Spinal cord (tissue), 10 donors: Measurements from ENCODE around the gene GSG1L. TPM values are rescaled to one million over a fixed set of nuclear protein-coding genes. Genes with fewer than 3 reads are reported as not detected.

ENCODE experiments used
- DNase-seq, 6 donors: peaks; one replicate each; pipeline versions ENCODE4 v3.0.0 to v3.0.0-alpha.2; 2013 to 2015; ENCODE audit warnings: low spot score in 6 of 6, low read depth in 4 of 6
- H3K27ac ChIP-seq: one replicate; pipeline ENCODE4 v1.5.1; 2013; ENCODE audit warnings: low read depth, low read length, control low read depth
- H3K27me3 ChIP-seq: one replicate; pipeline ENCODE4 v1.6.1; 2013; ENCODE audit warnings: low read length; ENCODE audit not compliant: control insufficient read depth, insufficient read depth
- H3K36me3 ChIP-seq: one replicate; pipeline ENCODE4 v1.6.1; 2013; ENCODE audit warnings: low read length; ENCODE audit not compliant: control insufficient read depth, insufficient read depth
- H3K4me1 ChIP-seq: one replicate; pipeline ENCODE4 v1.6.1; 2013; ENCODE audit warnings: low read length; ENCODE audit not compliant: control insufficient read depth, insufficient read depth
- H3K4me3 ChIP-seq: one replicate; pipeline ENCODE4 v1.5.1; 2013; ENCODE audit warnings: low read depth, low read length, control low read depth
- H3K9me3 ChIP-seq: one replicate; pipeline ENCODE4 v1.6.1; 2013; ENCODE audit warnings: low read length; ENCODE audit not compliant: control insufficient read depth, insufficient read depth
- WGBS: methylation state at CpG from one replicate; pipeline ENCODE4 v1.1.5; 2013; ENCODE audit warnings: missing lambda C conversion rate; ENCODE audit not compliant: insufficient coverage; 5-methylcytosine and 5-hydroxymethylcytosine counted together
- polyA plus RNA-seq, 2 donors: library from polyadenylated mRNA; unstranded; fragments of 120-200 nt; gene quantifications; one replicate each; pipeline ENCODE4 v1.2.1, GENCODE V29; 2013; ENCODE audit not compliant: insufficient read length in 2 of 2
- total RNA-seq, 2 donors: library from RNA; depleted of rRNA in 1 of 2; stranded (reverse); fragments of 120-200 nt in 1 of 2; fragments of >200 nt in 1 of 2; gene quantifications; one replicate each; pipeline versions ENCODE4 v1.2.3 to v1.2.4, GENCODE V29; 2013 to 2014
- donor health status: healthy.

The GSG1L gene
- total and polyA plus RNA-seq, 4 donors, result 7.5 to 26.1 (median 18.0) TPM

DNA sequence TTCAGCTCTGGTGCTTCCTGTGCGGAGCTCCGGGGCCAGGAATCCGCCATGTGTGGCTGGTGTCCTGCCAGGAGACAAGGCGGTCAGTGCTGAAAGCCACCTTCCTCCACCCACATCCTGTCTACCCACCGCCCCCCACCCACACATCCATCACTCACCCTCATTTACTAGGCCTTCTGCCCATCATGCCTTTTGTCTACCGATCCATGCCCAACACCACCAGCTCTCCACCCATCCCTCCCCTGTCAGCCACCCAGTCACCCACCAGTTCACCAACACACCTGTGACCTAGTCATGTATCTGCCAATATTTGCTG, 272.2 kb downstream of the GSG1L start:
- 78% methylated on average over 6 of the region's 6 CpGs for WGBS
- DNase-seq, result no peak
- Histone ChIP-seq H3K9me3 (no peaks in the 10 kb centered on the region), H3K4me1 (peaks cover 4% of the 10 kb centered on the region), H3K4me3 (no peak overlapping the region), H3K27me3 (no peaks in the 10 kb centered on the region), H3K36me3 (peaks cover 11% of the 10 kb centered on the region), H3K27ac (no peak overlapping the region)

DNA sequence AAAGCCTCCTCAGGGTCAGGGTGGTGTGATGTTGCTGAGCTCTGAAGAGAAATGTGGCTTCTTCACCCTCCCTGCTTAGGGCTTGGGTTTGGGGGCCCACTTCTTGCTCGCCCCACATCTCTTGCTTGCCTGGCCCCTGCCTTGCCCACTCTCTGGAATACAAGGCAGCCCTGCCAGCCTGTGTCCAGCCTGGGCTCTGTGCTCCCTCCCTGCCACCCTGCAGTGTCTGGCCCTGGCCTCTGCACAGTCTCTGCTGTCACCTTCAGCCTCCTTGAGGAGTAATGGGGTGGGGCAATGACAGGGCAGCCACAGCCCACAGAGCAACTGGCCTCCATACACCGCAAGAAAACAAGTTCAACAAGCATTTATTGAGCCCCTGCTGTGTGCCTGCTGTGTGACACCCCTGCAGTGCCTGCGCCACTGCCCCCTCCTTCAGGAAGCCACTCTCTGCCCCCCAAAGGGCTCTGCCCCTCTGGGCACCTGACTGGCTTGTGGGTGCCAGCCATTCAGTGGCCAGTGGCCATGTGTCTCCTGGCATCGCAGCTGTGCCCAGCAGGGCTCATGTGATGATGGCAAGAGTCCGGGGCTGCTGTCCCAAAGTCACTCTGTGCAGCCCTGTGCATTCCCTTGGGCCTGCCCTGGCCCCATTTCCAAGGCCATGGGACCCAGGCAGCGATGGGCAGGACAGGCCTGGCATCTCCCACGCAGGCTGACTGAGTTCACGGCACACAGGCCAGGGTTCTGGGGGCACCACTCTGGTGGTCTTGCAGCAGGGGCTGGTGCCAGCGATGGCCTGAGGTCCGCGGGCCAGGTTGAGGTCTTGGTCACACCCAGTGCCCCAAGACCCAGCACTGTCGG, 272.7 kb downstream of the GSG1L start:
- H3K9me3 ChIP-seq, result no peaks in the 10 kb centered on the region
- H3K27me3 ChIP-seq, result no peaks in the 10 kb centered on the region
- H3K4me3 ChIP-seq, result no peak overlapping the region
- 85% methylated on average over 11 of the region's 12 CpGs for WGBS
- peaks cover 7% of the 10 kb centered on the region for H3K4me1 ChIP-seq
- H3K27ac ChIP-seq, result no peak overlapping the region
- DNase-seq, result no peak
- peaks cover 11% of the 10 kb centered on the region for H3K36me3 ChIP-seq

DNA sequence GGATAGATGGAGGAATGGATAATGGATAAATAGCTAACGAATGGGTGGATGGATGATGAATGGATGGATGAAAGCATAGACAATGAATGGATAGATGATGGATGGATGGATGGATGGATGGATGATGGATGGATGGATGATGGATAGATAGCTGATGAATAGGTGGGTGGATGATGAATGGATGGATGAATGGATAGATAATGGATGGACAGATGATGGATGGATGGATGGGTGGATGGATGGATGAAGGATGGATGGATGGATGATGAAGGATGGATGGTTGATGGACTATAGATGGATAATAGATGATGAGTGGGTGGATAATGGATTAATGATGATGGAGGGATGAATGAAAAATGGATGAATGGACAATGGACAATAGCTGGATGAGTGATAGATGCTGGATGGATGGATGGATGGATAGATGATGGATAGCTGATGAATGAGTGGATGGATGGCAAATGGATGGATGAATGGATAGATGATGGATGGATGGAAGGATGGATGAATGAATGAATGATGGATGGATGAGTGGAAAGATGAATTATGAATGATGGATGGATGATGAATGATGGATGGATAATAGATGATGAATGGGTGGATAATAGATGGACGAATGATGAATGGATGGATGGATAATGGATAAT, 273.8 kb downstream of the GSG1L start:
- 68% methylated on average over 2 of the region's 2 CpGs for WGBS
- no peak overlapping the region for H3K27ac ChIP-seq
- H3K9me3 ChIP-seq, result no peaks in the 10 kb centered on the region
- no peaks in the 10 kb centered on the region for H3K27me3 ChIP-seq
- H3K4me1 ChIP-seq, result peaks cover 9% of the 10 kb centered on the region
- no peak for DNase-seq
- H3K36me3 ChIP-seq, result peaks cover 11% of the 10 kb centered on the region
- H3K4me3 ChIP-seq, result no peak overlapping the region

DNA sequence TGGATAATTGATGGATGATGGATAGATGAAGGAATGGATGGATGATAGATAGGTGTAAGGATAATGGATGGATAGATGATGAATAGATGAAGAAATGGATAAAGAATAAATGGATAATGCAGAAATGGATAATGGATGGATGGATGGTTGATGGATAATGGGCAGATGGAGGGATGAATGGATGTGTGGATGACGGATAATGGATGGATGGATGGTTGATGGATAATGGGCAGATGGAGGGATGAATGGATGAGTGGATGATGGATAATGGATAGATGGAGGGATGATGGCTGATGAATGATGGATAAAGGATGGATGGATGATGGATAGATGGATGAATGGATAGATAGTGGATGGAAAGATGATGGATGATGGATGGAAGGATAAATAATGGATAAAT, 274.4 kb downstream of the GSG1L start:
- Histone ChIP-seq H3K27me3 (no peaks in the 10 kb centered on the region), H3K9me3 (no peaks in the 10 kb centered on the region), H3K27ac (no peak overlapping the region), H3K36me3 (peaks cover 11% of the 10 kb centered on the region), H3K4me1 (peaks cover 13% of the 10 kb centered on the region), H3K4me3 (no peak overlapping the region)
- DNase-seq, result no peak
- WGBS, result 96% methylated on average over 1 of the region's 1 CpG

DNA sequence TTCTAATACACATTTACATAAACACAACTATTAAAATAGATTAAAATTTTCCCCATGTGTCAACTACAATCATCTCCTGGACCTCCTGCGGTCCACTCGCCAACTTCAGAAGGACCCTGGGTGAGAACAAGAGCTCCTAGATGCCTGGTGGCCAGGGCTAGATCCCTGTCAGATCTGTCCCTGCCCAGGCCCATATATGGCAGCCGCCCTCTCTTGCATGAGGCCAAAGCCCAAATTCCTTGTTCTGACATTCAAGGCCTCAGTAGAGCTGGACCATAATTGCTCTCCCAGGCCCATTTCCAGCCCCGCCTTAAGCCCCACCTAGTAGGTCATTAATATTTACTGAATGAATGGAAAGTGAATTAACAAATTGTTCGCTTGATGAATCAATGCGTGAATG, 275.8 kb downstream of the GSG1L start:
- Histone ChIP-seq H3K27me3 (no peaks in the 10 kb centered on the region), H3K4me1 (peaks cover 19% of the 10 kb centered on the region), H3K4me3 (no peak overlapping the region), H3K9me3 (no peaks in the 10 kb centered on the region), H3K27ac (no peak overlapping the region), H3K36me3 (peaks cover 14% of the 10 kb centered on the region)
- WGBS, result 92% methylated on average over 5 of the region's 6 CpGs
- DNase-seq, result no peak

DNA sequence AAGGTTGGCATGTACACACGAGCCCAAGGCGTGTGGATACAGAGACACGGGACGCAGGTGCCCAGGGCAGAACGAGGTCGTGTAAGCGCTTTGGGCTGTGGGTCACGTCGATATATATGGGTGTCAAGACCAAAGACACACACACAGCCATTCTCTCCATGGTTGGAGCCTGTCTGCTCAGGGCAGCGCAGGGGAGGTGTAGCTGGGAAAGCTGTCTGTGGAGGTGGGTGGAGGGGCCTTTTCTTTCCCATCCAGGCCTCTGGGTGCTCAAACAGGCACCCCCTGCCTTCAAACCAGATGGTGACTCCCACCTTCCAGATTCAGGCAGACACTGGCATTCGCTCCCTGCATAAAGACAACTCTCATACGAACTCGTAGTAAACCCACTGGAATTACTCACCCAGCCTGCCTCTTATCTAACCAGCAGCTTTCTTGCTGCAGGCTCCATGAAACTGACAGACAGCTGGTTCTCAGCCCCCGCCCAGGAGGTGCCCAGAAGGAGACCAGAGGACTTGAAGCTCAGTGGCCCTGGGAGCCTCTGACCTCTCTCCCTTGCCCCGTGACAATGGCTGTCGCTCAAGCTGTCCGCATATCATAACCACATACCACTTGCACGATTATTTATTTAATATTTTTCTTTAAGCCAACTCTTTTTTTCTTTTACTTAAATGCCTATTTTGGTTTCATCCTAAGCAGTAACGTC, 276.4 kb downstream of the GSG1L start:
- Histone ChIP-seq H3K4me3 (no peak overlapping the region), H3K4me1 (peaks cover 23% of the 10 kb centered on the region), H3K9me3 (no peaks in the 10 kb centered on the region), H3K36me3 (peaks cover 14% of the 10 kb centered on the region), H3K27ac (no peak overlapping the region), H3K27me3 (no peaks in the 10 kb centered on the region)
- DNase-seq, result no peak
- WGBS, result 87% methylated on average over 10 of the region's 19 CpGs

DNA sequence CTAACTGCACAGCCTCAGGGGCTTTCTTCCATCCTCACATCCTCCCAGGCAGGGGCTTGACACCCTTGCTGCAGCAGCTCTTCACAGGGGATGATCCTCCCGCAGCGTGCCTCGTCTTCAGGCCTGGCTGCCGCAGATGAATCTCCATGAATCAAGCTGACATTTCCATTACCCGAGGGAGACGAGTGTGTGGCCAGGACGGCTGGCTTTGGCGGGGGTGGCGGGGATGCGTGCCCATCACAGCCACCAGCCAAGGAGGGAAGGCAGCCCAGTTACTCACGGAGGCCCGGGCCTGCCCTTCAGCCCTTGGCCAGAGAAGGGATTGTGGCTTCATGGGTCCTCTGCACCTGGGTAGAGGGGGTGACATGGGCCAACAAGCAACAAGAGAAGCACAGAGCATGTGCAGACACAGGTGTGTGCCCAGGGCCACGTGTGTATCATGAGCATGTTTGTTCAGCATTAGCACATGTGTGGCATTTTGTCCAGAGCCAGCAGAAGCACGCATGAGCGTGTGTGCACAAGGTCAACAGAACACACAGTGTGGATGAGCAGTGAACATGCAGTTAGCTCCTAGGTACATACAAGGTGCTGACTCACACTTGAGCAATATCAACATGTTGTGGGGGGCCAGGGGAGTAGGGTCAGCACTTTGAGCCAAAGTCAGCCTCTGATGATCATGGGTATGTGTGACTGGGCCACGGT, 277.1 kb downstream of the GSG1L start:
- H3K27me3 ChIP-seq, result no peaks in the 10 kb centered on the region
- no peaks in the 10 kb centered on the region for H3K9me3 ChIP-seq
- 50% methylated on average over 16 of the region's 16 CpGs for WGBS
- H3K4me3 ChIP-seq, result no peak overlapping the region
- no peak overlapping the region for H3K27ac ChIP-seq
- peaks cover 28% of the 10 kb centered on the region for H3K4me1 ChIP-seq
- H3K36me3 ChIP-seq, result peaks cover 13% of the 10 kb centered on the region
- peak in 1 of 6 donors; percentile 76 for DNase-seq

DNA sequence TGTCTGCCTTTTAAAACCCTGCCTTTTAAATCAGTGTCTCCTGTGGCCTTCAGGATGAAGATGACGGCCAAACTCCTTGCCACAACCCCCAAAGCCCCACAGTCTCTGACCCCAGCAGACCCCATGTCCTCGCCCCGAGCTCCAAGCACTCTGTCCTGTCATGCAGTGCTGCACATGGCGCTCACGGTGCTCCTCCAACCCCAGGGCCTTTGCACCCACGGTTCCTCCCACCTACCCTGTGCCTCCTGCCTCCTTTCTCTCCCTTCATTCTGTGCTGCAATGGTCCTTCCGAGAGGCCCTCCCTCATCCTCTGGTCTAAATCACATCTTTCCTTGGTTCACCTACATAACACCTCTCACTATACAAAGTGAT, 278.2 kb downstream of the GSG1L start:
- H3K36me3 ChIP-seq, result peaks cover 3% of the 10 kb centered on the region
- H3K4me3 ChIP-seq, result no peak overlapping the region
- H3K27me3 ChIP-seq, result no peaks in the 10 kb centered on the region
- WGBS, result 93% methylated on average over 6 of the region's 7 CpGs
- DNase-seq, result no peak
- no peaks in the 10 kb centered on the region for H3K9me3 ChIP-seq
- H3K4me1 ChIP-seq, result peaks cover 39% of the 10 kb centered on the region
- H3K27ac ChIP-seq, result no peak overlapping the region
